Upper lobe of right lung (tissue), 1 donor: ENCODE data around the gene MAP2. TPM values are rescaled to one million over a fixed set of nuclear protein-coding genes. Genes with fewer than 3 reads are reported as not detected.

Source experiments
- ATAC-seq: fragments of 200-7000 bp; cut with Tn5 transposase; one replicate; pipeline ENCODE4 v1.9.1; 2020; ENCODE audit warnings: mild to moderate bottlenecking, moderate library complexity
- DNase-seq: peaks from one replicate; pipeline ENCODE4 v3.0.0-alpha.2; 2020
- H3K27ac ChIP-seq: fragments of 200-600 bp; one replicate; pipeline ENCODE4 v1.8.0; 2022
- H3K27me3 ChIP-seq: fragments of 200-600 bp; one replicate; pipeline ENCODE4 v1.8.0; 2022; ENCODE audit warnings: mild to moderate bottlenecking
- H3K36me3 ChIP-seq: fragments of 200-600 bp; one replicate; pipeline ENCODE4 v1.8.0; 2022
- H3K4me1 ChIP-seq: fragments of 200-600 bp; one replicate; pipeline ENCODE4 v1.8.0; 2022
- H3K4me3 ChIP-seq: fragments of 200-600 bp; one replicate; pipeline ENCODE4 v1.8.0; 2022; ENCODE audit warnings: mild to moderate bottlenecking
- H3K9me3 ChIP-seq: fragments of 200-600 bp; one replicate; pipeline ENCODE4 v1.8.0; 2022
- intact Hi-C: fragments of 100-400 bp; cut with DNase I; formaldehyde crosslinking; loops from one replicate; pipeline ENCODE4 v1.11.0; 2022
- total RNA-seq: library from RNA; stranded (reverse); fragmentation: NEBNext Ultra II Directional; extraction: Animal tissue kit (Norgen Biotek cat#: 25700); gene quantifications from one replicate; pipeline ENCODE4 v1.2.1, GENCODE V29; 2021
- TF ChIP-seq, protein P1 (sequence below): fragments of 200-600 bp; IDR thresholded peaks from one replicate; pipeline ENCODE4 v1.8.0; 2022; ENCODE audit warnings: antibody characterized with exemption
- donor health status: DM: no; HTN: yes; CAD: no; lungs with severe emphysema.

MAP2 gene
- total RNA-seq, 1 donor from 2014 or later: 44.0 TPM

DNA sequence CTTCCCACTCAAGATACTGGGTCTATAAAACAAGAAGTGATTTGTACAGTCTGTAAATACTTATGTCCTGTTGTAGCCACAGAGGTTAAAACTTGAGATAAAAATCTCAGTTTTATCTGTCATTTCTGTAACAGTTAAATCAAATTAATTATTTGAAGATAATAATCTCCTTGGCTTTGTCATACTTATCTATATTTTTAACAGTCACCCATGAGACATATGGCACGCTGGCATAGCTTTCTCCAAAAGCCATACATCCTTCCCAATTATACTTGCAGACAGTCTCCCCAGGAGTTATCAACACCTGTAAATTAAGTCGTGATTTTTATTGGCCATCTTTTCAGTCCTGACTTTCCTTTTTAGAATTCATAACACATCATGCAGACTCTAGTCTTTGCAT, 278.9 kb downstream of the MAP2 start:
- ATAC-seq: no peak
- no peak overlapping the region for H3K27ac ChIP-seq
- TF ChIP-seq, protein P1, sequence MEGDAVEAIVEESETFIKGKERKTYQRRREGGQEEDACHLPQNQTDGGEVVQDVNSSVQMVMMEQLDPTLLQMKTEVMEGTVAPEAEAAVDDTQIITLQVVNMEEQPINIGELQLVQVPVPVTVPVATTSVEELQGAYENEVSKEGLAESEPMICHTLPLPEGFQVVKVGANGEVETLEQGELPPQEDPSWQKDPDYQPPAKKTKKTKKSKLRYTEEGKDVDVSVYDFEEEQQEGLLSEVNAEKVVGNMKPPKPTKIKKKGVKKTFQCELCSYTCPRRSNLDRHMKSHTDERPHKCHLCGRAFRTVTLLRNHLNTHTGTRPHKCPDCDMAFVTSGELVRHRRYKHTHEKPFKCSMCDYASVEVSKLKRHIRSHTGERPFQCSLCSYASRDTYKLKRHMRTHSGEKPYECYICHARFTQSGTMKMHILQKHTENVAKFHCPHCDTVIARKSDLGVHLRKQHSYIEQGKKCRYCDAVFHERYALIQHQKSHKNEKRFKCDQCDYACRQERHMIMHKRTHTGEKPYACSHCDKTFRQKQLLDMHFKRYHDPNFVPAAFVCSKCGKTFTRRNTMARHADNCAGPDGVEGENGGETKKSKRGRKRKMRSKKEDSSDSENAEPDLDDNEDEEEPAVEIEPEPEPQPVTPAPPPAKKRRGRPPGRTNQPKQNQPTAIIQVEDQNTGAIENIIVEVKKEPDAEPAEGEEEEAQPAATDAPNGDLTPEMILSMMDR: no peak
- no peak for DNase-seq
- no peaks in the 10 kb centered on the region for H3K9me3 ChIP-seq
- H3K4me3 ChIP-seq: no peak overlapping the region
- no peaks in the 10 kb centered on the region for H3K36me3 ChIP-seq
- H3K4me1 ChIP-seq: no peaks in the 10 kb centered on the region
- intact Hi-C loops: no loop called here
- no peaks in the 10 kb centered on the region for H3K27me3 ChIP-seq

DNA sequence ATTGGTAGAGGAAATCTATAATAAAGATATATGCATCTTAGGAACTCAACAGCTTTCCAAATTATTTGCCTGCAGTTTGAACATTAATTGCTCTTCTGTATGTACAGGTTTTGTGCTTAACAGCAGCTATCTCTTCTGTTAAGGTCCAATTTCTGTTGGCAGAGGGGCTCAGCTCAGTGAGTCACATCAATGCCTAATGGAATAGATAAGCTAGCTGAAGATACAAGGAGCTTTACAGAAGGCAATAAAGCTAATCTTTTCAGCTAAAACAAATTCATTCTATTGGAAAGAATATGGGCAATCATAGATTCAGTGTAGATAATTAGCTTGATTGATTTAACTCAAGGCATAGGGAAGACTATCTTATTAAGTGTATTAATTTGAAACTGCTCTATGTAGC, 289.4 kb downstream of the MAP2 start:
- H3K27me3 ChIP-seq: no peaks in the 10 kb centered on the region
- TF ChIP-seq, protein P1: no peak
- H3K4me1 ChIP-seq: no peaks in the 10 kb centered on the region
- ATAC-seq (no peak), DNase-seq (no peak)
- H3K4me3 ChIP-seq: no peak overlapping the region
- no peak overlapping the region for H3K27ac ChIP-seq
- no peaks in the 10 kb centered on the region for H3K36me3 ChIP-seq
- H3K9me3 ChIP-seq: no peaks in the 10 kb centered on the region
- intact Hi-C loops: no loop called here

- H3K9me3 ChIP-seq: no peaks in the 10 kb centered on the region
- intact Hi-C loops: no loop called here
- no peak for DNase-seq
Observed at GRCh38 chr2:209719034-209719433, 295.2 kb downstream of the MAP2 start.

GRCh38 chr2:209721497-209721896, 297.6 kb downstream of the MAP2 start:
- H3K4me1 ChIP-seq: no peaks in the 10 kb centered on the region
- intact Hi-C loops: no loop called here
- H3K9me3 ChIP-seq: no peaks in the 10 kb centered on the region
- ATAC-seq (no peak), DNase-seq (no peak)
- TF ChIP-seq, protein P1: no peak
- H3K4me3 ChIP-seq: no peak overlapping the region
- H3K27me3 ChIP-seq: no peaks in the 10 kb centered on the region
- H3K36me3 ChIP-seq: no peaks in the 10 kb centered on the region
- no peak overlapping the region for H3K27ac ChIP-seq

More at GRCh38 chr2:209719034-209719433, 295.2 kb downstream of the MAP2 start:
- no peak for ATAC-seq
- Histone ChIP-seq H3K27me3 (no peaks in the 10 kb centered on the region), H3K4me1 (no peaks in the 10 kb centered on the region), H3K27ac (no peak overlapping the region), H3K36me3 (no peaks in the 10 kb centered on the region), H3K4me3 (no peak overlapping the region)
- TF ChIP-seq, protein P1: no peak

GRCh38 chr2:209726311-209726710, 302.5 kb downstream of the MAP2 start:
- TF ChIP-seq, protein P1: no peak

DNA sequence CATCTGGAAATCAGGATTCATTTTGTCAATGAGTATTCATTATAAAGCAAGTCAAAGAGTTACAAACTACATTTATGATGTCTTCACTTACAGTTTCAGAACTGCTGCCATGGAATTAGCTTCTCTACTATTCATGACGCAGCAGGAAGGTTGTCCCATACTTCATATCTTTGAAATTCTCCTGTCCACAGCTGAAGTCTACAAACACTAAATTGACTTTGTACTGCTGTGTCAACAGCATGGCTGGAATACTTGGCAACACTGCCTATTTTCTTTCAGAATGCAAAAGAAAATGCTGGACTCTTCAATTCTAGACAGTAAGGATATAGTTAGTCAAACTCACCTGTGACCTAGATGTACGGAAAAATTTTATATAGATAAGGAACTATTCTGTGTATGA, 303.2 kb downstream of the MAP2 start:
- Histone ChIP-seq H3K9me3 (no peaks in the 10 kb centered on the region), H3K36me3 (no peaks in the 10 kb centered on the region), H3K27me3 (no peaks in the 10 kb centered on the region), H3K4me1 (no peaks in the 10 kb centered on the region), H3K27ac (no peak overlapping the region), H3K4me3 (no peak overlapping the region)
- no peak for ATAC-seq
- no peak for DNase-seq
- intact Hi-C loops: no loop called here
- TF ChIP-seq, protein P1: no peak

More at GRCh38 chr2:209726311-209726710, 302.5 kb downstream of the MAP2 start:
- no peak overlapping the region for H3K27ac ChIP-seq
- no peak overlapping the region for H3K4me3 ChIP-seq
- no peaks in the 10 kb centered on the region for H3K4me1 ChIP-seq
- H3K36me3 ChIP-seq: no peaks in the 10 kb centered on the region
- H3K27me3 ChIP-seq: no peaks in the 10 kb centered on the region
- DNase-seq: no peak
- H3K9me3 ChIP-seq: no peaks in the 10 kb centered on the region
- intact Hi-C loops: no loop called here
- no peak for ATAC-seq
